SJCRH30 (cell line): ENCODE measurements around the gene EXO5. TPM values are rescaled to one million over a fixed set of nuclear protein-coding genes. Genes with fewer than 3 reads are reported as not detected.
"Not testable (repeated sequence)": the region's sequence is repeated elsewhere in the genome, so short reads cannot be mapped to it uniquely, and the experiment has no call there.

Source experiments
- DNase-seq, 2 experiments: peaks; one replicate each; pipeline ENCODE4 v3.0.0-alpha.2; 2015 to 2020
- H3K27ac ChIP-seq: fragments of 250-450 bp; sonication (Bioruptor Pico); 2 replicates; pipeline ENCODE4 v1.5.1; 2020; ENCODE audit warnings: mild to moderate bottlenecking, moderate library complexity
- H3K27me3 ChIP-seq: fragments of 250-450 bp; sonication (Bioruptor Pico); 2 replicates; pipeline ENCODE4 v1.5.1; 2020; ENCODE audit warnings: mild to moderate bottlenecking, moderate library complexity
- H3K36me3 ChIP-seq: fragments of 250-450 bp; sonication (Bioruptor Pico); 2 replicates; pipeline ENCODE4 v1.5.1; 2020; ENCODE audit warnings: mild to moderate bottlenecking, moderate library complexity
- H3K4me1 ChIP-seq: fragments of 250-450 bp; sonication (Bioruptor Pico); 2 replicates; pipeline ENCODE4 v1.5.1; 2020; ENCODE audit warnings: mild to moderate bottlenecking, moderate library complexity
- H3K4me3 ChIP-seq: fragments of 250-450 bp; sonication (Bioruptor Pico); 2 replicates; pipeline ENCODE4 v1.5.1; 2020; ENCODE audit warnings: mild to moderate bottlenecking, moderate library complexity
- H3K9me3 ChIP-seq: fragments of 250-450 bp; sonication (Bioruptor Pico); replicated peaks from 2 replicates; pipeline ENCODE4 v1.5.1; 2020; ENCODE audit warnings: mild to moderate bottlenecking, moderate library complexity
- total RNA-seq: library from RNA; depleted of rRNA; stranded (reverse); fragments of >200 nt; shearing (Covaris generic); gene quantifications from 2 replicates; pipeline ENCODE4 v1.2.3, GENCODE V29; 2014

EXO5 gene
- total RNA-seq, 1 experiment from 2014 or later, result 25.6 TPM

DNA sequence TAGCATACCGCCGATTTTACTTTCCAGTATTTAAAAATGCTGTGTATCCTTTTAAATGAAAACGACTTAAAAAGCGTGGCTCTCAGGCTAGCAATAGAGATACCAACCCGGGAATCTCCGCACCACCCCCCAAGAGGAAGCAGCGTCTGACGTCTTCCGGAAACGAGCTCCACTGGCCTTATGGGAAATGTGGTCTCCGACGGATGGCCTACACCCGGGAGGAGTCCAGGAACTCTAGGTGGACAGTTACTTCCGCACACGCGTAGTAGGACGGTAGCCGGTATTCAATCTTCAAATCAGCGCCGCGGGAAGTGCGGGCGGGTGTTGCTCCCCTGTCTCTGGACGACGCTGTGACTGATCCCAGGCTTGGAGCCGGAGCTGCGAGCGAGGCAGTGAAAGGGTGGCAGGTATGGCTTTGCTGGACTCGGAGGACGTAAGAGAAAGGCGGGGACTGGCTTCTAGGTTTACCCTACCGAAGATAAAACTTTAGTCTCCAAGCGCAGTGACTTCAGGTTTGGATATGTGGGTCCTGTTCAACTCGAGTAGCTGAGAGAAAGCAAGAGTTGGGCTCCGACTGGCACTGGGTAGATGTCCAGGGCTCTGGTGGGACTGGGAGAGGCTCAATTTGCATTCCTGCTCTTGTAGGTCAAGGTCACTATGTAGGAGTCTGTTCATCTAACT lies 23.0 kb downstream of the EXO5 start, which contains the start of gene ZNF684:
TSS of gene ZNF684 (plus strand) at position 257 of the 681 bp plus-strand sequence. CDS start 1,530 bp downstream, outside the sequence.
- H3K9me3 ChIP-seq, result 0 out of 2 replicates have a peak, but pooled peaks cover 4% of the 10 kb centered on the region
- DNase-seq, result peak; percentile 95 to 97
- H3K4me3 ChIP-seq, result peak within 1 kb of the TSS; percentile 68
- no peaks in the 10 kb centered on the region for H3K27me3 ChIP-seq
- H3K4me1 ChIP-seq, result no peaks in the 10 kb centered on the region; the same call in 1 of the 2 replicates
- peak within 1 kb of the TSS; percentile 65 for H3K27ac ChIP-seq
- H3K36me3 ChIP-seq, result peaks cover 4% of the 10 kb centered on the region; the same call in 1 of the 2 replicates

- no peak for DNase-seq
- peak overlapping the region; percentile 65 for H3K27ac ChIP-seq
- H3K9me3 ChIP-seq, result 0 out of 2 replicates have a peak, but pooled peaks cover 4% of the 10 kb centered on the region
- no peaks in the 10 kb centered on the region; the same call in 1 of the 2 replicates for H3K4me1 ChIP-seq
- no peaks in the 10 kb centered on the region for H3K27me3 ChIP-seq
- peak overlapping the region; percentile 68 for H3K4me3 ChIP-seq
- peaks cover 4% of the 10 kb centered on the region; the same call in 1 of the 2 replicates for H3K36me3 ChIP-seq
These were observed 23.5 kb downstream of the EXO5 start for GRCh38 chr1:40532062-40532389.

DNA sequence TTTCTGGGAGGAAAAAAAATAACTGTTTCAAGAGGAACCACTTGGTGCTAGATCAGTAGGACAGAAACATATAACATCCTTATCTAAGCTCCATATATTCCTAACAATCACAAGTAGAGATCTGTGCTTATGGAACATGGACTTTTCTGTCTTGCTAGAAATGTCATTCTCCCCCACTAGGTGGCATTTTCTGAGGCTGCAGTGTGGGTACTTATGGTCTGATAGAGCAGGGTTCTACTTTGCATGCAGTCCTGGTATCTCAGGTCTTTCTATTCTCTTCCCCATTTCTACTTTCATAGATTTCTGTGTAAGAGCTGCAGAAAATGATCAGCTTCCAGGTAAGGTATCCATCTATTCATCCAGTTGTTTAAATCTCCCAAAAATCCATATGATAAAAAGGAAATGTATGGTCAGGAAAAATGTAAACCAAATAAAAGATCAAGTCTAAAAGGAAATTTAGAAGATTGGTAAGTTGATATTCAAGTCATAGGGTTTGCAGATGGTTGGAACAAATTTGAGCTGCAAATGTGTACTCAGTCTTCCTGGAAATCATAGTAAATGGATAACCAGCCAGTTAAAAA lies 24.4 kb downstream of the EXO5 start:
- H3K4me1 ChIP-seq, result no peaks in the 10 kb centered on the region; the same call in 1 of the 2 replicates
- no peaks in the 10 kb centered on the region for H3K27me3 ChIP-seq
- no peak overlapping the region for H3K4me3 ChIP-seq
- H3K36me3 ChIP-seq, result peaks cover 7% of the 10 kb centered on the region; the same call in 1 of the 2 replicates
- no peak overlapping the region for H3K27ac ChIP-seq
- DNase-seq, result peak; percentile 44 to 76
- H3K9me3 ChIP-seq, result 0 out of 2 replicates have a peak, but pooled peaks cover 4% of the 10 kb centered on the region

- Histone ChIP-seq H3K4me1 (no peaks in the 10 kb centered on the region; the same call in 1 of the 2 replicates), H3K27me3 (no peaks in the 10 kb centered on the region), H3K36me3 (peaks cover 8% of the 10 kb centered on the region; the same call in 1 of the 2 replicates), H3K27ac (no peak overlapping the region), H3K9me3 (0 out of 2 replicates have a peak, but pooled peaks cover 4% of the 10 kb centered on the region), H3K4me3 (no peak overlapping the region)
- DNase-seq, result no peak
These were observed 26.0 kb downstream of the EXO5 start for GRCh38 chr1:40534589-40534988.

GRCh38 chr1:40535732-40536131 lies 27.2 kb downstream of the EXO5 start:
- Histone ChIP-seq H3K4me3 (no peak overlapping the region), H3K27me3 (no peaks in the 10 kb centered on the region), H3K27ac (no peak overlapping the region), H3K4me1 (no peaks in the 10 kb centered on the region; the same call in 1 of the 2 replicates), H3K36me3 (peaks cover 18% of the 10 kb centered on the region), H3K9me3 (0 out of 2 replicates have a peak, but pooled peaks cover 4% of the 10 kb centered on the region)
- no peak for DNase-seq

GRCh38 chr1:40539338-40539737 lies 30.8 kb downstream of the EXO5 start:
- H3K27me3 ChIP-seq, result no peaks in the 10 kb centered on the region
- DNase-seq, result no peak
- no peaks in the 10 kb centered on the region for H3K4me1 ChIP-seq
- H3K36me3 ChIP-seq, result peaks cover 39% of the 10 kb centered on the region
- no peaks in the 10 kb centered on the region for H3K9me3 ChIP-seq
- H3K4me3 ChIP-seq, result no peak overlapping the region
- H3K27ac ChIP-seq, result no peak overlapping the region

GRCh38 chr1:40546957-40547356 lies 38.4 kb downstream of the EXO5 start:
- DNase-seq, result no peak
- Histone ChIP-seq H3K27ac (no peak overlapping the region), H3K4me1 (no peaks in the 10 kb centered on the region), H3K36me3 (peaks cover 46% of the 10 kb centered on the region), H3K9me3 (0 out of 2 replicates have a peak, but pooled peaks cover 4% of the 10 kb centered on the region), H3K4me3 (no peak overlapping the region), H3K27me3 (no peaks in the 10 kb centered on the region)

DNA sequence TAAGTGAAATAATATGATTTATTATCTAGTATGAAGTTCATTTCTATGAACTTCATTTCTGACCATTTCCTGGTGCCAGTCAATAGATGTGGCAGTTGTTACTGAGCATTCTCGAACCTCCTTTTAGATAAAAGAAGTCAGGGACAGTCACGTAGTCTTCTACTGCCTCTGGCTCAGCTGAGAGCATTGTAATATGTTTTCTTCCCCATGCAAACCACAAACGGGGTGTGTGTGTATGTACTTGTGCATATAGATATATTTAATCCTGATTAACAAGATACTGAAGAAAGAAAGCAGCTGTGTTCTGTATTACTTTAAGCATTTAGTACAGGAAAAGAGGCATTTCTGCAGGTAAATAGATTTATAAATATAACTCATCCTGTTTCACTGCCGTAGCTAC lies 44.5 kb downstream of the EXO5 start:
- no peak overlapping the region for H3K4me3 ChIP-seq
- H3K4me1 ChIP-seq, result no peaks in the 10 kb centered on the region
- H3K36me3 ChIP-seq, result peaks cover 1% of the 10 kb centered on the region; the same call in 1 of the 2 replicates
- H3K9me3 ChIP-seq, result no peaks in the 10 kb centered on the region
- DNase-seq, result no peak
- H3K27me3 ChIP-seq, result no peaks in the 10 kb centered on the region
- no peak overlapping the region for H3K27ac ChIP-seq

GRCh38 chr1:40554807-40555206 lies 46.2 kb downstream of the EXO5 start:
- not testable (repeated sequence) for H3K4me1 ChIP-seq, H3K27ac ChIP-seq, H3K4me3 ChIP-seq, H3K36me3 ChIP-seq, DNase-seq, H3K27me3 ChIP-seq, H3K9me3 ChIP-seq

DNA sequence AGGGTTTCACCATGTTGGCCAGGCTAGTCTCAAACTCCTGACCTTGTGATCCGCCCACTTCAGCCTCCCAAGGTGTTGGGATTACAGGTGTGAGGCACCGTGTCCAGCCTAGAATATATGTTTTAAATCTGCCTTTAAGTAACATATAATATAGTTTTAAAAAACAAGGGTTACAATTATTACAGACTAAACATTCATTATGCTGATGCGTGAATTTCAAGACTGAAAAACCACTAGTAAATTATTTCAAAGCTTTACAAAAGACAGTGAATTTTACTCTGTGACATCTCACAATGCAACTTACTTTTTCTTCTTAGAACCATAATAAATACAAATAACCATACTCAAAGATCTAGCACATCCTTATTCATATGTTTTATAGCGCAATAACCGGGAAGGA lies 47.6 kb downstream of the EXO5 start:
- Histone ChIP-seq H3K4me1 (no peaks in the 10 kb centered on the region), H3K27me3 (no peaks in the 10 kb centered on the region), H3K36me3 (no peaks in the 10 kb centered on the region), H3K27ac (no peak overlapping the region), H3K4me3 (no peak overlapping the region), H3K9me3 (0 out of 2 replicates have a peak, but pooled peaks cover 2% of the 10 kb centered on the region)
- DNase-seq, result no peak

DNA sequence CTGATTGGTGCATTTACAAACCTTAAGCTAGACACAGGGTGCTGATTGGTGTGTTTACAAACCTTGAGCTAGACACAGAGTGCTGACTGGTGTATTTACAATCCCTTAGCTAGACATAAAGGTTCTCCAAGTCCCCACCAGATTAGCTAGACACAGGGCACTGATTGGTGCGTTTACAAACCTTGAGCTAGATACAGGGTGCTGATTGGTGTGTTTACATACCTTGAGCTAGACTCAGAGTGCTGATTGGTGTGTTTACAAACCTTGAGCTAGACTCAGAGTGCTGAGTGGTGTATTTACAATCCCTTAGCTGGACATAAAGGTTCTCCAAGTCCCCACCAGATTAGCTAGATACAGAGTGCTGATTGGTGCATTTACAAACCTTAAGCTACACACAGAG lies 49.7 kb downstream of the EXO5 start:
- DNase-seq, result not testable (repeated sequence)

GRCh38 chr1:40562185-40562584 lies 53.6 kb downstream of the EXO5 start:
- no peaks in the 10 kb centered on the region for H3K36me3 ChIP-seq
- 0 out of 2 replicates have a peak, but pooled peaks cover 2% of the 10 kb centered on the region for H3K9me3 ChIP-seq
- H3K27ac ChIP-seq, result no peak overlapping the region
- no peak overlapping the region for H3K4me3 ChIP-seq
- no peaks in the 10 kb centered on the region for H3K27me3 ChIP-seq
- no peaks in the 10 kb centered on the region for H3K4me1 ChIP-seq
- DNase-seq, result no peak

More for the DNA sequence above, 49.7 kb downstream of the EXO5 start:
- not testable (repeated sequence) for H3K4me3 ChIP-seq, H3K27me3 ChIP-seq, H3K9me3 ChIP-seq, H3K36me3 ChIP-seq, H3K4me1 ChIP-seq, H3K27ac ChIP-seq

DNA sequence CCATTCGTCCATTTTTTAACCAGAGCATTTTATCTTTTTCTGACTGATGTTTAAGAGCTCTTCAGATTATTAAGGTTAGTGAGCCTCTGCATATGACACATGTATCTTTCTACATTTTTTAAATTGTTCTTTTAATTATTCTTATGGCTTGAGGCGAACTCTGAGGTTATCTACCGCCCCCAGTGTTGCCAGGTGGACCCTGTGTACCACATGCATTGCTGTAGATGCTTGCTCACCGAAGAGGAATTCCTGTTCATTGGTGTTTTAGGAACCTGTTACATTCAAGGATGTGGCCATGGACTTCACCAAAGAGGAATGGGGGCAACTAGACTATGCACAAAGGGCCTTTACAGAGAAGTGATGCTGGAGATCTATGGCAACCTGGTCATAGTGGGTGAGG lies 54.7 kb downstream of the EXO5 start:
- Histone ChIP-seq H3K4me3 (no peak overlapping the region), H3K27ac (no peak overlapping the region), H3K36me3 (no peaks in the 10 kb centered on the region), H3K4me1 (no peaks in the 10 kb centered on the region), H3K27me3 (no peaks in the 10 kb centered on the region), H3K9me3 (0 out of 2 replicates have a peak, but pooled peaks cover 2% of the 10 kb centered on the region)
- no peak for DNase-seq

GRCh38 chr1:40564506-40564905 lies 55.9 kb downstream of the EXO5 start:
- Histone ChIP-seq H3K9me3 (0 out of 2 replicates have a peak, but pooled peaks cover 2% of the 10 kb centered on the region), H3K4me3 (no peak overlapping the region), H3K27ac (no peak overlapping the region), H3K4me1 (no peaks in the 10 kb centered on the region), H3K27me3 (no peaks in the 10 kb centered on the region), H3K36me3 (no peaks in the 10 kb centered on the region)
- no peak for DNase-seq

DNA sequence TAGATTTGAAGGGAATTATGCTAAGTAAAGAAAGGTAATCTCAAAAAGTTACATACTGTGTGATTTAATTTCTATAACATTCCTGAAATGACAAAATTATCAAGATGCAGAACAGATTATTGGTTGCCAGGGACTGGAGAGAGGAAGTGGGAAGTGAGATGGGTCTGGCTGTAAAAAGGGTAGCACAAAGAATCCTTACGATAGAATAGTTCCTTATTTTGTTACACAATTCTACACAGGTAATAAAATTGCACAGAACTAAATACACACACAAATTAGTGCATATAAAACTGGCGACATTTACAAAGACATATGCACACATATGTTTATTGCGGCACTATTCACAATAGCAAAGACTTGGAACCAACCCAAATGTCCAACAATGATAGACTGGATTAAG lies 56.3 kb downstream of the EXO5 start:
- Histone ChIP-seq H3K36me3 (no peaks in the 10 kb centered on the region), H3K27me3 (no peaks in the 10 kb centered on the region), H3K4me3 (no peak overlapping the region), H3K9me3 (0 out of 2 replicates have a peak, but pooled peaks cover 2% of the 10 kb centered on the region), H3K4me1 (no peaks in the 10 kb centered on the region), H3K27ac (no peak overlapping the region)
- DNase-seq, result no peak
